ENCODE data around the gene ZDHHC7.

Gene ZDHHC7

DNA sequence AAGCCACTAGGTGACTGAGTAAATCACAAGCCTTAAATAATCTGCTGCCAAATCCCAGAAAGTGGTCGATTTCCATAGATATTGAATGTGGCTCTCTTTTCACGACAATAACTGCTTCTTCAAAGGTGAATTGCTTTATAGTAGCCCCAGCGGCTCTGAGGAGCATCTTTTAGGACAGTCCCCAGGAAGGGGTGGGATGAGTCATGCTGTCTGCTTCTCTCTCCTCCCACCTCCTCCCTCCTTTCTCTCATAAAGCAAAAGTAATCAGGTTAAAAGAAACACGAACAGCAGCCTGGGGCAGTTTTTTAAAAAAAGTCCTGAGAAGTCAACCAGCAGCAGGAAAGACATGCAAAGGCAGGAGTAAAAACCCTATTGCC, 18.1 kb upstream of the ZDHHC7 start (continued):
- no peak for TF ChIP-seq PATZ1 (CRISPR knock-in tag; IDR thresholded peaks at IDR 0.05; ENCODE audit: borderline replicate concordance)
- TF ChIP-seq ZNF565 (CRISPR knock-in tag; conservative IDR thresholded peaks at IDR 0.05; ENCODE audit: low read depth) = no peak
- TF ChIP-seq ISL1 (CRISPR knock-in tag; IDR thresholded peaks at IDR 0.05) = no peak
- TF ChIP-seq OSR1 (CRISPR knock-in tag; IDR thresholded peaks at IDR 0.05) = no peak
- TF ChIP-seq CSRNP3 (CRISPR knock-in tag; IDR thresholded peaks at IDR 0.05) = no peak

DNA sequence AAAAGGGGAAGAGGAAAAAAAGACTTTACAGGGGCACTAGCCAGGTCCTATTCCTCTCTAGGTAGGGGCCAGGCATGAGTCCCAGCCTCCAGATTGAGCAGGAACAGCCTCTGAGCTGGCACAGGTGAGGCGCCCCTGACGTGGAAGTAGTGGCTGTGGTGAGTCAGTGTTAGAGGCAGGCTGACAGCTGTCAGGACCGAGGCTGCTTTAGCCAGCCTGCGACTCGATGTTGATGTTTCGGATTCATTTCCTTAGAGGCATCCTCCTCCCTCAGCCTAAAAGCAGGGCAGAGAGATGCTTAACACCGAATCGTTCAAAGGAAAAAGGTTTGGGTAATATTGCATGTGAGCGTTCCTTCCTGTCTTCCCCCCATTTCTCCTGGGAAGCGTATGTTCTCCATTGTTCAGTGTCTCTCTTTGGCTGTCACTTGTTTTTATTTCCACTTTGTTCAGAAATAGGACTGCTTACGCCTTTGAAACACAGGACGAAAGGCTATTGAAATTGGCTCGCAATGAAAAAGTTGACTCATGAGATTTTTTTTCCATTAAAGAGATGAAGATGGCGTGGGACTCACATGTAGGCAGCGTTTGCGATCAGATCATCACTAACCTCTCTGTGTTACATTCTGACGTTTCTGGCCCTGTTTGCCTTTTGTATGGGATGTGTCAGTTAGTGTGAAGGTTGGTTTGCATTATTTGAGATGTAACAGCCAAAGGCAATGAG, 17.5 kb upstream of the ZDHHC7 start:
- TF ChIP-seq CSDC2 (CRISPR knock-in tag; IDR thresholded peaks at IDR 0.05) (no peak), TSHZ2 (CRISPR knock-in tag; IDR thresholded peaks at IDR 0.05) (no peak), SNAI2 (CRISPR knock-in tag; IDR thresholded peaks at IDR 0.05) (no peak), TOX (CRISPR knock-in tag; IDR thresholded peaks at IDR 0.05; ENCODE audit: borderline replicate concordance) (no peak), ZFP30 (CRISPR knock-in tag; IDR thresholded peaks at IDR 0.05) (no peak), CSRNP3 (CRISPR knock-in tag; IDR thresholded peaks at IDR 0.05) (no peak), ARNTL (CRISPR knock-in tag; IDR thresholded peaks at IDR 0.05; ENCODE audit: borderline replicate concordance, low read depth) (no peak), BACH2 (CRISPR knock-in tag; IDR thresholded peaks at IDR 0.05; ENCODE audit: borderline replicate concordance) (no peak), ZNF8 (CRISPR knock-in tag; IDR thresholded peaks at IDR 0.05) (no peak), ESRRG (CRISPR knock-in tag; IDR thresholded peaks at IDR 0.05) (no peak), RARB (CRISPR knock-in tag; IDR thresholded peaks at IDR 0.05) (no peak), CREB5 (CRISPR knock-in tag; IDR thresholded peaks at IDR 0.05; ENCODE audit: low read depth) (no peak), ZNF70 (CRISPR knock-in tag; IDR thresholded peaks at IDR 0.05) (no peak), PPARA (CRISPR knock-in tag; IDR thresholded peaks at IDR 0.05; ENCODE audit: borderline replicate concordance) (no peak), ISL1 (CRISPR knock-in tag; IDR thresholded peaks at IDR 0.05) (no peak), GLIS3 (CRISPR knock-in tag; IDR thresholded peaks at IDR 0.05) (no peak), ZC3H10 (CRISPR knock-in tag; IDR thresholded peaks at IDR 0.05) (no peak)
- peak; percentile 61 for ATAC-seq

DNA sequence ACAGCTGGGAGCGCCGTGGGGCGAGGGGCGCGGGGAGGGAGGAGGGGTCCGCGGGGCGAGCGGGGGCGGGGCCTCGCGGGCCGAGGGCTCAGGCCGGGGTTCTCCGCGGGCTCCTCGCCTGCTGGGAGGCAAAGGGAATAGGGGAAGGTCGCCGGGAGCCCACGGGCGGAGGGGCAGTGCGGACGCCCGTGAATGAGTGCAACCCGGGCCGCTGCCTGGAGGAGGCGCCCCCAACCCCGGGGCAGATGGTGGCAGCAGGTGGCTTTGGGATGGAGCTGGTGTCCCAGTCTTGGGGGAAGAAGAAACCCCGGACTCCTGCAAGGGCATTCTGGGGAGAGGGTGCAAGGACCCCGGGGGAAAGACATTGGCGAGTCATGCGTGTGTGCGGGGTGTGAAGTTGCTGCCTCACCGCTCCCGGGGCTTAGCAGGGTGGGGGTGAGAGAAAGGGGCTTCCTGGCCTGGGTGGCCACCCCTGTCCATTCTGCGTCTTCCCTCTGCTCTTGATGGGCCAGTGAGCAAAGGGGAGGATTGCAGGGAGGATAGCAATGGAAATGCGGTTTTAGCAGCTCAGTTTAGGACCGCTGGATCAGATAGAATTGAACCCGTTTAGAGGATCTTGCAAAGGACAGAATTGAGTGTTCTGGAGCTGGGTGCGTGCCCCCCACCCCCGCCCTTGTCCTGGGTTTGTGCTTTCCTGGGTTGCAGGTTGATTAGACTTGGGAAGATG, 16.8 kb upstream of the ZDHHC7 start:
- no peak for TF ChIP-seq ISL1 (CRISPR knock-in tag; IDR thresholded peaks at IDR 0.05)
- no peak for TF ChIP-seq ZC3H10 (CRISPR knock-in tag; IDR thresholded peaks at IDR 0.05)
- no peak for TF ChIP-seq ESRRG (CRISPR knock-in tag; IDR thresholded peaks at IDR 0.05)
- no peak for TF ChIP-seq ZNF70 (CRISPR knock-in tag; IDR thresholded peaks at IDR 0.05)
- peak; percentile 30 for ATAC-seq
